Stimulated activated CD8-positive, alpha-beta memory T cell treated with anti-CD3 and anti-CD28 coated beads, Interleukin-15, amount 100 ng/mL, for 24 hours (primary cell): Measurements from ENCODE around the gene PDK2.

Experiments
- DNase-seq: peaks from one replicate; pipeline ENCODE4 v3.0.0-alpha.2; 2020; ENCODE audit warnings: low read depth

Gene PDK2

DNA sequence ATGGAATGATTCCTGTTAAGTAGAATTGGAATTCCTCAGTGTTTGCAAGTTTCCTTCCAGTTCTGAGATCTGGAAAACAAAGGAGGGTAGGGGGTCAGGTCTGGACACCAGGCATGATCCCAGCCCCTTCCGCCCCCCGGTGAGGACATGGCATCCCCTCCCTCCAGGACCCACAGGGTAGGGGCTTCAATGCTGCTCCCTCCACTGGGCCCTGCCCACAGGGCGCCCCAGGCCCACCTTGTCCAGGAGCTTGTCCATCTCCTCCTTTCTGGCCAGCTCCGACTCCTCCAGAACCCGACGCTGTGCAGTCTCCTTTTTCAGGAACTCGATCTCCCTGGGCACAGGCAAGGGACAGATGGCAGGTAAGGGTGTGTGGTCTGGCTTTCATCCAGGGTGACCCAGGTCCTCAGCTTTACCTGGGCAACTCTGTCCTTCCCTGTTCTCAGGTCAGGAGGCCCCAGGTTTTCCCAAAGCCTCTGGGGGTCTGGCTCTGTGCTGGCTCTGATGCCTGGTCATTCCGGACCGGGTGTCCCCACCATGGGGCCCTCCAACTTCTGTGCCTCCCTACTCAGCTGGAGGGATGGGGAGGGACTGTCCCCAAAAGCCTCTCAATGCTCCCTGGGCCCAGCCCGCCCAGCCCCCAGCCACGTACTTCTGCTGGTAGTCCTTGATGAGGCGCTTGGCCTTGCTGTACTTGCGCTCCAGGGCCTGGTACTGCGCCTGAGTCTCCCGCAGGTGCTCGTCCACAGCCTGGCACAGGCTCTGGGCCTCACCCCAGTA, 40.4 kb downstream of the PDK2 start:
- DNase-seq, result no peak

DNA sequence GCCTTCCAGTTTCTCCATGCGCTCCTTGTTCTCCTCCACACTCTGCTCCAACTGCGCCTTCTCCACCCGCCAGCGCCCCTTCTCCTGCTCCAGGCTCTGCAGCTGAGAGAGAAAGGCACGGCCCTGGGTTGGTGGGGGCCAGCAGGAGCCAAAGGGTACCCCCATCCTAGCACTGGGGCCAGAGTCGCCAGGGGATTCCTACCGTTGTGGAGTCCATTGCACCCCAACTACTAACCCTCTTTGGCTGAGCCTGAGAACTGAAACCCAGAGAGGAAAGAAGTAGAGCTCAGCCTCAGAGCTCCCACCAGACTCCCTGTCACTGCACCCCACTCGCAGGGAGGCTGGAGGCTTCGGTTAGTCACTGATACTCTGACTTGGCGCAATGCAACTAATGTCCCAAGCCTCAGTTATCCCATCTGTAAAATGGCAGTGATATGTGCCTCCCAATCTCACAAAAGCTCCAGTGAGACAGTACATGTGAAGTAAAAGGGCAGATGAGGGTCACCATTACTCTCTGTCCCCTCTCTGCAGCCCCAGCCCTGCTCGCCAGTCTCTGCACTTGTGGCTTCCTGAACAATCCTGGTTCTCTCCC, 41.0 kb downstream of the PDK2 start:
- no peak for DNase-seq

- no peak for DNase-seq
Measured at GRCh38 chr17:50137042-50137441, 41.9 kb downstream of the PDK2 start.

- no peak for DNase-seq
Measured at GRCh38 chr17:50139185-50139783, 44.1 kb downstream of the PDK2 start.

- peak; percentile 67 for DNase-seq
Measured at GRCh38 chr17:50139950-50140885, 45.1 kb downstream of the PDK2 start.

DNA sequence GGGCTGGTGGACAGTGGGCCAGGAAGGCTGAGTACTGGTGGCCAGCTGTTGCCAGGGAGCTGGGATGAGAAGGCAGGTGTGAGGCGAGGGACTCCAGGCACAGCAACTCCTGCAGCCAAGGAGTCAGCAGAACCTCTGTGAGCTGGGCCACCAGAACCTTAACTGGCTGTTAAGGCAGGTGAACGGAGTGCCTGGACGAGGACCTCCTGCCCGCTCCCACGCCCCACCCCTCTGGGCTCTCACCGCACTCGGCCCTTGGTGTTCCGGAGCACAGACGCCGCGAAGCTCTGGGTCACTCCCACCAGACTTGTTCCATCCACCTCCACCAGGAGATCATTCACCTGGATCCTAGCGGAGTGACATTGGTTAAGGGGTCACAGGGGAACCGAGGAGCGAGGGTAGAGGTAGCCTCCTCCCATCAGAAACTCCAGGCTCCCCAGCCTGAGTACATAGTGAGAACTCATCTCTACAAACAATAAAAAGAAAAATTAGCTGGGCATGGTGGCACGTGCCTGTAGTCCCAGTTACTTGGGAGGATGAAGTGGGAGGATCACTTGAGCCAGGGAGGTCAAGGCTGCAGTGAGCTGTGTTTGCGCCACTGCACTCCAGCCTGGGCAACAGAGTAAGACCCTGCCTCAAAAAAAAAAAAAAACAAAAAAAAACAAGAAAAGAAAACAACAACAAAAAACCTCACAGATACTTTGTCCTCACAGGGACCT, 46.0 kb downstream of the PDK2 start:
- no peak for DNase-seq

GRCh38 chr17:50141745-50142110, 46.6 kb downstream of the PDK2 start:
- no peak for DNase-seq

DNA sequence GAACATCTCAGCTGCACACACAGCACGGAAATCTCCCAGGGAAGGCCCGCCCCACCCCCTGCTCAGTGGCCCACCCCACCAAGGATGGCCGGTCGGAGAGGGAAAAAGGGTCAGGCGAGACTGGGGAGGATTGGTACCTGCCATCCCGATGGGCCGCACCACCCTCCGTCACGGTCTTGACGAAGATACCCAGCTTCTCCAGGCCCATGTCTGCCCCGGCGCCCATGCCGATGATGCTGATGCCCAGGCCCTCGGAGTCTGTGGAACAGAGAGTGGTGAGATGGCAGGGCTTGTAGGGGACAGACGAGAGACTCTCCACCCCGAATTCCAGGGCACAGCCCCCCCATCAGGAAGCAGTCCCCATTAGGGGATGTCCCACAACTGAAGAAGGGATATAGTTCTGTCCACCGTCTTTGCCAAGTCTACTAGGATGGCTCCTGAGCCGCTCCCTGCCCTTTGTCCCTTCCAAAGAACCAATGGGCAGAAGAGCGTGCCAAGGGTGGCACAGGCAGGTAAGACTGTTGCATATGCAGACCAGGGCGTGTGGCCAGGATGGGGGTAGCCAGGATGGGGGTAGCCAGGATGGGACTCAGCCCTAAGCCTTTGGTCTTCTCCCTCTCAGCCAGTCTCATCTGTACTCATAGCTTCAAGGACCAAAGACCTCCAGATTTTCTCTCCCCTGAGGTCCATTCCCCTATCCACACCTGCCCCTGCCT, 48.5 kb downstream of the PDK2 start:
- no peak for DNase-seq

- DNase-seq, result no peak
Measured at GRCh38 chr17:50144355-50144754, 49.2 kb downstream of the PDK2 start.

DNA sequence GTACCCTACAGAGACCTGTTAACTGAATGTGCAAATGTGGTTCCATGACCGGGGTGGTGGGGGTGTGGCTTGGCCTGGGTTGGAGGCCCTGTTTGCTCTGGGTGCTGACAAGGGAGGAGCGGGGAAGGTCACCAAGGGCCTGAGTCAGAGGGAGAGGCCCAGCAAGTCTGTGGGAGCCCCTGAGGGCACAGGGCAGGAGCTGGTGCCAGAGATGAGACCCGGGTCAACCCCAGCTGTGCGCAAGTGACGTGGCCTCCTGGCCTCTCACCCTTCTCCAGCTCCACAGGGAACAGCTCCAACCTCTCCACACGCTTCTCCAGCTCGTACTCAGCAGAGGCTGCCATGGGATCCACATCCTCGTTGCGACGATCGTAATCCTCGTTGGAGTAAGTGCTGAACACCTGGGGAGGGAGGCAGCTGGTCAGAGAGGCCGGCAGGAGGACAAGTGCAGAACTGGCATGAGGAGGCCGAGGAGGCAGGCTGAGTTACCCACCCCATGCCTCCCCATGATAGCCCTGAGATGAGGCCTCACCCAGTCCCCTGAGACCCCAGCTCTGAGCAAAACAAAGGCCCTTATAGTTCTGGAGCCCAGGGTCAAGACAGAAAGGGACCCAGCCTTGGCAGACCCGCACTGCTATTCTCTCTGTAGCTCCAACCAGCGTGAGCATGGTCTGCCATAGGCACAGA, 49.8 kb downstream of the PDK2 start:
- no peak for DNase-seq

DNA sequence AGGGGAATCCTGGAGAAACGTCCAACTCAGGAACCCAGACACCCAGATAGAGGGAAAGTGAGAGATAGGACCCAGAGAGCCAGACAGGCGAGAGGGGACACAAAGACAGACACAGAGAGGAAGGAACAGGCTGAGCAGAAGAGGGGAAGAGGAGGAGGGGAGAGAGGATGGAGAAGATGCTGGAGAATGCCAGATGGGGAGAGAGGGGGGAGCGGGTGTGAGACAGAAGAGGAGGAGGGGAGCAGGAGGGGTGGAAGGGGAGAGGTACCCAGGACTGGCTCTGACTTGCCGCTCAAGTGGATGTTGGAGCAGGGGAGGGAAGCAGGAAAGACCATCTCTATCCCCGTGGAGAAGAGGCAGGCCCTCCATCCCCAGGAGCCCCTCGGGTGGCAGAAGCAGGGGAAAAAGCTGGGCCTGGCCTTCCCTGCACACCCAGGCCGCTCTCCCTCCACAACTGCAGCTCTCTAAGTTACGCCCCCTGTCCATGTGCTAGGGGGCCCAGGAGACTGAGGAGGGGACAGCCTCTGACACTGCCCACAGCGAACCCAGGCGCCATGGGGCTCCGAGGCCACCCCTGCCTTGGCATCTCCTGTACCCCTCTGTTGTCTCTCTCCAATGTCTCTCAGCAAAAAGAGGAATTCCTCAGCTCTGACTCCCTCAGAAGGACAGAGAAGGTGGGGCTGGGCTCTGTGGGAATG, 50.5 kb downstream of the PDK2 start:
- DNase-seq, result no peak

DNA sequence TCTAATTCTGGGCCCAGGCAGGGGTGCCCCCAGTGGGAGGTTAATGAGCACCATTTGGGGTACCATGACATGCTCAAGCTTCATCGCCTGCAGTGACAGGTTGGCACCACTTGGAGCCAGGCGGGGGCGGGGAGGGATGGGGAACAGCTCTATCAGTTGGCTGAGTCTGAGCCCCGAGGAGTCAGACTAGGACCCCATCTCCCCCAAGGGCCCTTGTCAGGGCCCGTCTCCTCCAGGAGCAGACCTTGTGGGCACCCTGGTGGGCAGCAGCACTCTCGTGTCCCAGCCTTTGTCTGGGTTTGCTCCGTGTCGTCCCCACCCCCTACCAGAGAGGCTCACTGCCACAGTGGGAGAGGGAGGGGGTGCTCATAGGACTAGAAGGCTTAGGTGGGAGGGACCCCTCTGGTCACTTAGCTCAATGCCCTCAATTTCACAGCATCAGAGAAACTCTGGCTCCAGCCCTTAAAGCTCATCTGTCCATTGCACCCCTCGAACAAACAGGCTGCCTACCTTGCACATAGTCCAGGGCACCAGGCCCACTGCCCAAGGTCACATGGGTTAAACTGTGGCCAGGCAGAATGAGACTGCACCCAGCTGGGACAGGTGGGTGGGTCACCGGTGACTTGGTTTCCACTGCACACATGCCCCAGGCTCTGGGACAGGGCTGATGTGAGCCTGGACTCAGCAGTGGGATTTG, 51.2 kb downstream of the PDK2 start:
- DNase-seq, result no peak

GRCh38 chr17:50146927-50147665, 51.9 kb downstream of the PDK2 start:
- DNase-seq, result no peak

DNA sequence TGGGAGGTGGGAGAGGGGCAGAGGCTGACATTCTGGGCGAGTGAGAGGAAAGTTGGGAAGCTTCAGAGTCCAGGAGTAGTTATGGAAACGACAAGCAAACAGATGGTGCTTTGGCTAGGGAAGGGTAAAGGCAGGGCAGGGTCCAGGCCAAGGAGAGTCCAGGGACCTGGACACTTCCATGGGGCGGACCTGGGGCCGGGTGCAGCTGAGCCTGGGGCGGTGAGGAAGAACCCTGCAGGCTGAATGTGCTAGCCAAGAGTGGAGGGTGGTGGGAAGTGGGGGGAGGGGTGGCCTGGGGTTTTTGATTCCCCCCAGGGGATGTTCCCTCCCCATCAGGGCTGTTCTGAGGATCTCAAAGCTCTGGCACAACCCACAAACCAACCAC, 52.7 kb downstream of the PDK2 start:
- DNase-seq, result no peak

DNA sequence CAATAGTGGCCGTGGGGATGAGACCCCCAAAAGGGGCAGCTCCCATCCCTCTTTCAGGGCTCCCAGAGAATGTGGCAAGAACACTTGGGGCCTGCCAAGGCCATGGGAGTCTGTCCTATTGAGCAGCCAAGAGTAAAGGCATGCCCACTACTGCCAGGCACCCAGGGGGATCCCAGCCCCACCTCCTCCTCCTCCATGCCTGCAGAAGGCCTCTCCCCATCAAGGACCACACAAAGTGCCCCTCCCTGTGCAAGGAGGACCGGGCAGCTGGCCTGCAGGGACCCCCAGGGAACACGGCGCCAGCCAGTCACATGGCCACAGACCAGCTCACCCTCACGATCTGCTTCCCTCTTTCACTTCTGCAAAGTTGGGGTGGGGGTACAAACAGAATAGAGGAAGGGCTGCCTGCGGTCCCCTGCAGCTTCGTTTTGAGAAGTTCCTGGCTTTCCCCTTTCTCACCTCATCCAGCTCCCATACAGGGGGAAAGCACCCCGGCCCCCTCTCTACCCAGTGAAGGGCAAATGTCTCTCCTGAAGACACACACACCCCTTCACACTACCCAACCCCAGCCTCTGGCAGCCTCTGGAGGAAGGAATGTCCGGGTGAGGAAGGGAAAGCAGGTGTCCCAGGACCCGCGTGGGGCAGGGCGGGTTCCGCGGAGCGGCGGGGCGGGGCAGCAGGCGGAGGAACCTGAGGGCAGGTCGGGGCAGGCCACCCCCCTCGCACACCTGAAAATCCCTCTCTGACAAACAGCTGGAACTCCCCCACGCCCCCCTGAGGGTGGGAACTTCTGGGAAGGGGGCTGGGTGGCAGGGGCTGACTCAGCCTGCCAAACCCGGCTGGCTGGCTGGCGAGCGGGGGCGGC, 53.3 kb downstream of the PDK2 start:
- DNase-seq, result no peak

GRCh38 chr17:50149091-50149416, 53.9 kb downstream of the PDK2 start:
- no peak for DNase-seq

GRCh38 chr17:50149417-50150353, 54.5 kb downstream of the PDK2 start:
- no peak for DNase-seq
